Stimulated activated CD8-positive, alpha-beta memory T cell treated with anti-CD3 and anti-CD28 coated beads, Interleukin-12 subunit alpha, Interleukin-12 subunit beta, amount 100 ng/mL, for 24 hours (primary cell): ENCODE results near the gene RNF214.
"Not testable (repeated sequence)": the region's sequence is repeated elsewhere in the genome, so short reads cannot be mapped to it uniquely, and the experiment has no call there.

Experiments
- DNase-seq: peaks from one replicate; pipeline ENCODE4 v3.0.0-alpha.2; 2020; ENCODE audit errors: extremely low read depth

The RNF214 gene

DNA sequence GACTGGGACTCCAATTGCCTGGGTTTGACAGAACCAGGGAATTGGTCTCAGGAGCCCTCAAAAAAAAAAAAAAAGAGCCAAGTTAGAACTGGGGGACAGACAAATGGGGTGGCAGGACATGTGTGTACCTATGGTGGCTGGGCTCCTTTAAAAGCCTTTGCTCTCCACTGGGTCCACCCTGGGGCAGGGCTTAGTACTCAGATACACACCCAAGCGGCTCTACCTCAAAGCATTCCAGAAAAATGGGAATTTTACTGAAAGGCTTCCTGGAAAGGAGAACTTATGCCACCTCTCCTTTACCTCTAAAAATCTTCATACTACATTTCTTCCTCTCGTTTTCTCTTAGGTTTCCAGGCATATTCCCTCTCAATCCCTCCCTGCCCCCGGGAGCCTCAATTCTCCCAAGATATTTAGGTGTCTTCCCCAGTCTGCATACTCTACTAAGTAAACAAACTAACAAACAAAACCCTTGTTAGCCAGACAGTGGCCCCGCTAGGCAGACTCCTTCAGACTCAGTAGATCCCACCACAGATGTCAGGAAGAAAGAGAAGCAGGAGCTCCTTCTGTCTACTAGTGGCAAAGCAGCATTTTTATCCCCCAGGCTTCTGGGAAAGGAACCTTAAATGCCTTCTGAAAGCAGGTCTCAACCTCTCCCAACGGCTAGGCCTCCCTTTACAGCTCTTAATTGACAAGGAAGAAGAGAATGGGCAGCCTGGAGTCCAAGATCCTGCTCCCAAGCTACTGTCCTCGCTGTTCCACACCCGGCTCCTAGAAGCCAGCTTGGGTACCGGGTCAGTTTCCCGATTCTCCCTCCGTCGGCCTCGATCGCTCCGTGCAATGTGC lies 1.3 kb upstream of the RNF214 start:
- DNase-seq, result no peak

DNA sequence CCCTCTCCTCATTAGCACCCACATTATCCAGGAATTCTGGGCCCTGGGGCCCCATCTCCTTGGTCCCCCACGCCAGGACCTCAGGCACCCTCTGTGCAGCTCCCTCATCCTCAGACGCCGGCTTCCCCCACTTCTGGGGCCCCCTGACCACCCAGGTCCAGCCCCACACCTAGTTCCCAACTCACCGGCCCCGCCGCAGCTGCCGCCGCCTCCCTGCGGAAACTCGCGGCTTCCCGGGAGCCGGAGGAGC lies 704 bp upstream of the RNF214 start, which contains the start of gene PCSK7:
PCSK7 (minus strand) TSS at position 232 of the 250 bp plus-strand sequence. CDS start 2,229 bp downstream, outside the sequence.
- peak; percentile 27 for DNase-seq

DNA sequence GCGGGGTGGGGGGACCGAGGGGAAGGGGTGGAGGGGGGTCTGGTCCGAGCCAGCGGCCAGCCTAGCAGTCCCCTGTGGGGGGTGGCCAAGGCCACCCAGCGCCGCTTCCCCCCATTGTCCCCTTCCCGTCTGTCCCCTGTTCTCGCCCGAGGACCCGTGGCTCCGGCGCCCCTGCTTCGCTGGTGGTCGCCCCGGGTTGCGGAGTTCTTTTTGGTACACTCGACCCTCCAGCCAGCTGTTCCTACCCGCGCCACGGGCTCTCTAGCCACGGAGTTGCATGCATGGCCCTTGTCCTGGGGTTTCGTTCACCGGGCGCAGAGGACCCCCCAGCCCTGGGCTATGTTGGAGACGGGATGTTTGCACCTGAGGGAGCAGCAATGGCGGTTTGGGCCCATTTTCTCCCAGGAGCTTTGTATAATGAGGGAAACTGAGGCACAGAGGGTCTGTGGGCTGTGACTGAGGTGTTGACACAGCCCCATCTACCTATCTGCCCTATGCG lies 489 bp downstream of the RNF214 start:
- DNase-seq, result no peak

DNA sequence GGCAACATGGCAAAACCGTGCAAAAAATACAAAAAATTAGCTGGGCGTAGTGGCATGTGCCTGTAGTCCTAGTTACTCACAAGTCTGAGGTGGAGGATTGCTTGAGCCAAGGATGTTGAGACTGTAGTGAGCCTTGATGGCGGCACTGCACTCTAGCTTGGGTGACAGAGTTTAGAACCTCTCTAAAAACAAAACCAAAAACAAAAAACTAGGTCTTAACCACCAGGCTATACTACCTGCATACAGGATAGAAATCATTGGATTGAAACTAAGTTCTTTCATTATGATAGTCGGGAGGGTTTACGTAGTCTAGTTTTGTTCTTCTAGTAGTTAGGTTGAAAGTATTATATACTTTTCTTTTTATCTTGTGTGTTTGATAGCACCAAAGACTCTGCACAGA lies 5.8 kb downstream of the RNF214 start:
- DNase-seq, result no peak

DNA sequence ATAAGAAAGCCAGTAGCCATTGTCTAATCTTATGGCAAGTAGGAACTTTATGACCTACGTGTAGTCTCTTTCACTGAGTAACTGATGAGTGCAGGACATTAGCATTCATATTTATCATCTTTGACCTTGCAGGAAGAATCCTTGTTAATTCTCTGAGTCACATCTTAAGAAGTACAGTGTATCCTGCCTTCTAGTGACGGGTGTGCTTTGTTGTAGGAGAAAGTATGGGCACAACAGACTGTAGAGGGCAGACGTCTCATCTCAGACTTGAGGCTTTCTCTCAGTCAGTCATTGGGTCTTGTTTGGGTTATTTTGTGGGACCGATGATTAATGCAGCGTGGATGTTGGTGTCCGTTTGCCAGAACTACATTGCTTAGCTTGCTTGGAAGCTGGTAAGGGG lies 6.8 kb downstream of the RNF214 start:
- DNase-seq, result no peak

DNA sequence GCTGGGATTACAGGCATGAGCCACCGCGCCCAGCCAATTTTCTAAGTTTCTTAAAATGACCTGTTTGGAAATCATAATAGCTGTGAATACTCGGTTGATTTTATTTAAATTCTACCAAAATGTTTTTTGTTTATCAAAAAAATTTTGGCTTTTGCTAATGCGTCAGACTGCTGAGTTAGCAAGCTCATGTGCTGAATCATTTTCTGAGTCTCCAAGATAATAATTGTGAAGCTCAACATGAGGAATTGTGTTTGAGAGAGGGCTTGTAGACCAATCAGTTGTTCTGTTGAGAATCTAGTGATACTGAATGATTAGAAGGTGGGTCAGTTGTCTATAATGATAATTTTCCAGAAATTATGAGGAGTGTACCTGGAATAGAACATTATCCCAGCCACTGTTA lies 15.9 kb downstream of the RNF214 start:
- no peak for DNase-seq

DNA sequence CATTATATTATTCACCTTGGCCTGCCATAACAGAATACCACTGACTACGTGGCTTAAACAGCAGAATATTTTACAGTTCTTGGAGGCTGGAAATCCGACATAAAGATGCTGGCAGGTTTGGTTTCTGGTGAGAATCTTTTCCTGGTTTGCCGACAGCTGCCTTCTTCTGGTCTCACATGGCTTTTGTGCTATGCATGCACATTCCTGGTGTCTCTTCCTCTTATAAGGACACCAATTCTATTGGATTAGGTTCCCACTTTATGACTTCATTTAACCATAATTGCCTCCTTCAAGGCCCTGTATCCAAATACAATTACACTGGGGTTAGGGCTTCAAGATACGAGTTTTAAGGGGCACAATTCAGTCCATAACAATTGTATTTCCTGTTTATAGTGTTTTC lies 17.1 kb downstream of the RNF214 start:
- no peak for DNase-seq

DNA sequence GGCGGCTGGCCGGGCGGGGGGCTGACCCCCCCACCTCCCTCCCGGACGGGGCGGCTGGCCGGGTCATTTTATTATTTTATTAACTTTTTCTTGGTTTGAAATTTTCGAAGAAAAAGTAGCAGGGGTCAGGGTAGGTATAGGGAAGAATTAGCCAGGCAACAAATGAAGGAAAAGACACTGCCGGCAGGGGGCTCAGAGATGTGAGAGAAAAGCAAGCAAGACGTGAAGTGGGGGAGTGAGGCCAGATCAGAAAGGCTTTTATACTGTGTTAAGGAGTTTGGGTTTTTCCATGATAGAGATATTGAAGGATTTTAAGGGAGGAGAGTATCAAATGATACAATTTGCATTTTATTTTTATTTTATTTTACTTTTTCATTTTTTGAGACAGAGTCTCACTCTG lies 19.0 kb downstream of the RNF214 start:
- no peak for DNase-seq

DNA sequence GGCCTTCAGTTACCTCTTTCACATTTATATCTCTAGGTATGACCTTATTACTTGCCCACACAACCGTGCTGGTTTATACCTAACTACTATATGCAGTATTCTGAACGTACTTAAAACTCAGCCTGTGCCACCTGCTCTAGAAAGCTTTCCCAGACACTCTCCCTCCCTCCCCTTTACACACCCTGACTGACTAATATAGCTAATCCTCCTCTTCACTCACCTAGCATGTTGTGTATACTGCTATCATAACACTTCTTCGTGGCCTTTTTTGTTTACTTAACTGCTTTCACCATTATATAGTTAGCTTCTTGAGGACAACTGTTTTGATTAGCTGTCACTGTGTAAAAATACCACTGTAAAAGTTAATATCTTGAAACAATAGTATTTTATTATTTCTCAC lies 23.5 kb downstream of the RNF214 start:
- no peak for DNase-seq

DNA sequence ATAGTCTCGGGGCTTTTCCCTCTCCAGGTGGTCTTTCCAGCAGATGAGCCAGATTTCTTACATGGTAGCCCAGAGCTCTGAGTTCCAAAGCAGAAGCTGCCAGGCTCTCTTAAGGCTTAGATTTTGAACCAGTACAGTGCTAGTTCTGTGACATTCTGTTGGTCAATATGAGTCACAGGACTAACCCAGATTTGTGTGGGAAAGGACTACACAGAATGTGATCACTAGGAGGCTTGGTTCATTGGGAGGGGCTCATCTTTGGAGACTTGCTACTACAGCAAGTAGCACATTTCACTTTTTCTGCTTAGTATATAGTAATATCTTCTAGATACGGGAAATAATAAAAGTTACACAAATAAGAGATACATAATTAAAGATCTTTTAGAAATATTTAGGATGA lies 24.1 kb downstream of the RNF214 start:
- no peak for DNase-seq

DNA sequence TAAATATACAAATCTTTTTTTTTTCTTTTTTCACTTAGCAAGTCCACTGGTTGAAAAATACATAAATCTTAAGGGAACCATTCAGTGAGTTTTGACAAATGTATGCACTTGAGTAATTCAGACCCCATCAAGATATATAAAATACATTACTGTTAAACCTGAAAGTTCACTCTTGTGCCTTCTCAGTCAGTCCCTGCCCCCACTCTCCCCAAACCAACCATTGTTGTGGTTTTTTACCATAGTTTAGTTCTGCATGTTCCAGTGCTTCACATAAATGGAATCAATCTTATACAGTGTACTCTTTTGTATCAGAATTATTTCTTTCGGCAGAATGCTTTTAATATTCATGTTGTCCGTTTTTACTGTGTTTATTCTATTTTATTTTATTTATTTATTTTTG lies 26.1 kb downstream of the RNF214 start:
- no peak for DNase-seq

DNA sequence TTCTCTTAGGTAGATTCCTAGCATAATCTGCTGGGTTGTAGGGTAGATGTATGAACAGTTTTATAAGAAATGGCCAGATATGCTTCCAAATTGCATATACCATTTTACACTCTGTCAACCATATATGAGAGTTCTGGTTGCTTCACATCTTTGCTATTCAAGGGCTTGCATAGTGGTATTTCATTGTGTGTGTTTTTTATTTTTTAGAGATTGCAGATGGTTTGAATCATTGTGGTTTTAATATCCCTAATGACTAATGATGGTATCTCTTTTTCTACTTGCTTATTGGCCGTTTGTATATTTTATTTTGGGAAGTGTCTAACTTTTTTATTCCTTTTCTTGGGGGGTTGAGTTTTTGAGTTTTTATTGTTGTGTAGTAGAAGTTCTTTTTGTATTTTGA lies 26.9 kb downstream of the RNF214 start:
- DNase-seq, result no peak

DNA sequence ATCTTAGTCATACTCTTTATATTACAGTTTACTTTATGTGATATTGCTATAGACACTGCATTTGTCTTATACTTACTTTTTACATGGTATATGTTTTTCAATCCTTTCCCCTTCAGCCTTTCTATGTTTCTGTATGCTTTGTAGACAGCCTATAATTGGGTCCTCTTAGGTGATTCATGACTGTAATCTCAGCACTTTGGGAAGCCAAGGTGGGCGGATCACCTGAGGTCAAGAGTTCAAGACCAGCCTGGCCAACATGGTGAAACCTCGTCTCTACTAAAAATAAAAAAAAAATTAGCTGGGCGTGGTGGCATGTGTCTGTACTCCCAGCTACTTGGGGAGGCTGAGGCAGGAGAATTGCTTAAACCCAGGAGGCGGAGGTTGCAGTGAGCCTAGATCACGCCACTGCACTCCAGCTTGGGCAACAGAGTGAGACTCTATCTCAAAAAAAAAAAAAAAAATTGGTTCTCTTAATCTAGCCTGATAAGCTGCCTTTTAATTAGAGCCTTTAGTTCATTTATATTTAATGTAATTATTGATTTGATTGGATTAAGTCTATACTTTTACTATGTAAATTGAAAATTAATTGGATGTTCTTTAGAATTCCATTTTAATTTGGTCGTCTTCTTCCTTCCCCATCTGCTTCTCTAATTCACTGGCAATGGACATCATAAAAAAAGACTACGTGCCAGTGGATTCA lies 32.3 kb downstream of the RNF214 start:
- DNase-seq, result not testable (repeated sequence)

DNA sequence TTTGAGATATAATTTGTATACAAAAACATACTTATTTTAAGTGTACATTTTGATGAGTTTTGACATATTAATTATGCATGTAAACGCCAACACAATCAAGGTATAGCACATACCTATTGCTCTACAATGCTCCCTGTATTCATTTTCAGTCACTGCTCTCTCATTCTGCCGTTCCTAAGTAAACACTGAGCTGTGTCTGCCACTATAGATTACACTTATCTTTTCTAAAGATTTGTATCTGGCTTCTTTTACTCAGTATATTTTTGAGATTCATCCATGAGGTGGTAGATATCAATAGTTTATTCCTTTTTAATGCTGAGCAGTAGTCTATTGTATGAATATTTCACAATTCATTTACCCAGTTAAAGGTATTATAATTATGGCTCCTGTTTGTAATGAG lies 33.3 kb downstream of the RNF214 start:
- no peak for DNase-seq

DNA sequence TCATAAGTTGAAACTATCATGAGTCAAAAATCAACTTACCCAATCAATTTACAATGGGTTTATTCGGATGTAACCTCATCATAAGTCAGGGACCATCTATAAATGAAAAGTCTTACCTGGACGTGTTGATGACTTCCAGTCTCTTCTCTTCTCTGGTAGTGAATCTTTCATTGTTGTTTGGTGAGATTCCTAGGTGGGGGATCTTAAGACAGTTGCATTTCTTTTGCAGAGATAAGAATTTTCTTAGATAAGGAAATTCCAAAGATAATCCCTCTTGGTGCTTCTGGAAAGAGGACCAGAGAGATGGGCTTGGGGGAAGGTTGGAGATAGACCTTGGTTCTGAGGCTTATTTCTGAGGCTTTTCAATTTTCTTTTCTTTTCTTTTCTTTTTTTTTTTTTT lies 37.4 kb downstream of the RNF214 start:
- no peak for DNase-seq

DNA sequence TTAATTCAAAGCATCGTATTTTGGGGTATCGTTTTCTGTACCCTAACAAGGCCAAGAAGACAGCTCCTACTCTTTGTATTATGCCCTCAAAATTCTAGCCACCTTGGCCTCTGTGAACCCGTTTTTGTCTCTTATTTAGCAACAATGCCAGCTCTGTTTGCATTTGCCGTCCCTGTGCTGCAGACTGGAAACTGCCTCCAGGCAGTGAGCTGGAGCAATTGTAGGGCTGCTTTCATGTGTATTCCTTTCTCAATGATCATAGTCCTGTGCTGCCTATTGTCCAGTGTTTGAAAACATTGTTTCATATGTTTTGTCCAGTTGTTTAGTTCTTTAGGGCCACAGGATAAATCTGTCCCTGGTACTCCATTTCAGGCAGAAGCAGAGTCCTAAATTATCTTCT lies 38.7 kb downstream of the RNF214 start:
- no peak for DNase-seq

DNA sequence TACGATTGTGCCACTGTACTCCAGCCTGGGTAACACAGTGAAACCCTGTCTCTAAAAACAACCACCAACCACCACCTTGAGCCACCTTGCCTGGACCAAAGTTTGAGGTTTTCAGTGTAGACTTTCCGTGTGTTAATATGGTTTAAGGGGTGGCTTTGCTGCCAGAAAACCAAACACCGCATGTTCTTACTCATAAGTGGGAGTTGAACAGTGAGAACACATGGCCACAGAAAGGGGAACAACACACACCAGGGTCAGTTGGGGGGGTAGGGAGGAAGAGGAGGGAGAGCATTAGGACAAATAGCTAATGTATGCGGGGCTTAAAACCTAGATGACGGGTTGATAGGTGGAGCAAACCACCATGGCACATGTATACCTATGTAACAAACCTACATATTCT lies 39.7 kb downstream of the RNF214 start:
- not testable (repeated sequence) for DNase-seq

DNA sequence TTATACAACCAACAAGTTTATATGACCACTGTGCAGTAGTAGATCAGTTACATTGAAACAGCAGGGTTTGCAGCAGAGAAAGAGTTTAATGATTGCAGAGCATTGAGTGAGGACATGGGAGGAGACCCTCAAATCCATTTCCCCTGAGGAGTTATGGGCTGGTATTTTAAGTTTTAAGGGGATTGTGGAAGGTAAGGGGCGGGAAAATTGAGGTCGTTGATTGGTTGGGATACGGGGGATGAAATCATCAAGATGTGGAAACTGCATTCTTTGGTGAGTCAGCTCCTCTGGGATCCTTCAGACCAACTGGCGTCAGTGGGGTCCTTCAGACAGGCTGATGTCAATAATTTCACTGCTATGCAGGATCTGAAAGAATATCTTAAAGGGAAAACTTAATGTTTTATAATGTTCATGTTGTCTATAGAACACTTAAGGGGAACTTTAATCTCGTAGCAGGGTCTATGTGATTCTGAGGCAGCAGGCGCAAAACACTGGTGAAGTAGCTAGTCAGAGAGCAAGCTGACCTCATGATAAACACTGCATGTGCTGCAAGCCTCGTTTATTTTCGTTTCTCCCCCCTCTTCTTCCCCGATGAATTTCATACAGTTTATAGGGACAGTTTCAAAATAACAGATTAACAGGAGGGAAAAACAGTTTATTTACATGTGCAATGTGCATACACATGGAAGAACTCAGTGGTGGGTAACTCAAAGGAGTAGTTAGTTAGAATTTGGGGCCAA lies 41.2 kb downstream of the RNF214 start:
- DNase-seq, result no peak

DNA sequence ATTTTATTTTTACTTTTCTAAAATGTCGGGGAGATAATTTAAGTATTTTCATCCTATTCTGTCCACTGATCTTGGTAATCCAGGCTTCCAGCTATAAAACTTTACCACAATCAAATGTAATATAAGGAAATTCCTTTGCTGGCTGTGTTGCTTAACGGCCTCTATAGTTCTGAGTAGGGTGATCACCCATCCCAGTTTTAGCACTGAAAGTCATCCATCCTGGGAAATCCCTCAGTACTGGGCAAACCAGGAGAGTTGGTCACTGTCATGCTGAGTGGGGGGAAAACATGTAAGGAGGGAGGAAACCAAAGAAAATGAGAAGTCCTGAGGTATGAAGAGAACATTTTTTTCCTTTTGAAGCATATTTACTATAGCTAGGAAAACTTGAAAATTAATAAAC lies 45.9 kb downstream of the RNF214 start:
- no peak for DNase-seq

DNA sequence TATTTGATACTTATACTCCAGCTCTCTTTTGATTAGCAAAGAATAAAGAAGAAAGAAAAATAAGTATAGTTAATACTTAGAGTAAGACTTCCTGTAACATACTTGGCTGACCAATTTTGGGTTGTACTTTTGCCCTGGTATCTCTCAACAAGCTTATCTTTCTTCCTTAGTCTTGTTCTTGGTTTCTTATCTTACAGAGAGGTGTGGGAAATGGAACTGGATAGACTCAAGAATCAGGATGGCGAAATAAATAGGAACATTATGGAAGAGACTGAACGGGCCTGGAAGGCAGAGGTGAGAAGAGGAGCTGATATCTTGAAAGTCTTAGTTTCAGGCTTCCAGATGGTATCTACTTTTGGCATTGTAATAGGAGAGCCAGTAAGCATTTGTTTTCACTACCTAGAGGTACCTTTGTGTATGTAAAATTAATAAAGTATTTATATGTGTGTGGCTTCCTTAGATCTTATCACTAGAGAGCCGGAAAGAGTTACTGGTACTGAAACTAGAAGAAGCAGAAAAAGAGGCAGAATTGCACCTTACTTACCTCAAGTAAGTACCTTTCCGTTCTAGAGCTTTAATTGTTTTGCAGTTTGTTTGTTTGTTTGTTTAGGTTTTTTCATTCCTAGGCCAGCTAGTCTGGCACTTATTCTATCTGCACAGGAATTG lies 47.4 kb downstream of the RNF214 start:
- DNase-seq, result no peak

DNA sequence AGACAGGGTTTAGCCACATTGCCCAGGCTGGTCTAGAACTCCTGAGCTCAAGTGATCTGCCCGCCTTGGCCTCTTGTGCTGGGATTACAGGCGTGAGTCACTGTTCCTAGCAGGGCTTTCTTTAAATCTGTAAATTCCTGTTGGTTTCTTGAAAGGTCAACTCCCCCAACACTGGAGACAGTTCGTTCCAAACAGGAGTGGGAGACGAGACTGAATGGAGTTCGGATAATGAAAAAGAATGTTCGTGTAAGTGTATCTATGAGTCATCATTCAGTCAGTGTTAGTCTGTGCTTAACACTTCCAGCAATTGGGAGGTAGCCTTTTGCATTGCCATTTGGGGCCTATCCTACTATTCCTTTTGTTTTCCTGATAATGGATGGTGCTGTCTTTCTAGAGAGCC lies 48.7 kb downstream of the RNF214 start:
- DNase-seq, result no peak

DNA sequence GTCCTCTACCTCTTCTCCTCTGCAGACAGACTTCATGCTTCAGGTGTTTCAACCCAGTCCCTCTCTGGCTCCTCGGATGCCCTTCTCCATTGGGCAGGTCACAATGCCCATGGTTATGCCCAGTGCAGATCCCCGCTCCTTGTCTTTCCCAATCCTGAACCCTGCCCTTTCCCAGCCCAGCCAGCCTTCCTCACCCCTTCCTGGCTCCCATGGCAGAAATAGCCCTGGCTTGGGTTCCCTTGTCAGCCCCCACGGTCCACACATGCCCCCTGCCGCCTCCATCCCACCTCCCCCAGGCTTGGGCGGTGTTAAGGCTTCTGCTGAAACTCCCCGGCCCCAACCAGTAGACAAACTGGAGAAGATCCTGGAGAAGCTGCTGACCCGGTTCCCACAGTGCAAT lies 49.4 kb downstream of the RNF214 start:
- DNase-seq, result no peak
